Gastroesophageal sphincter (tissue), 4 donors: ENCODE measurements around the gene RILP. TPM values are rescaled to one million over a fixed set of nuclear protein-coding genes. Genes with fewer than 3 reads are reported as not detected.

Experiments used
- ATAC-seq: fragments of 150-250 bp; one replicate; pipeline ENCODE4 v1.9.1; 2016; ENCODE audit warnings: mild to moderate bottlenecking, moderate library complexity
- H3K27ac ChIP-seq, 4 donors: fragments of 200-600 bp; sonication (generic) in 3 of 4; 1 replicate in 3 of 4; 2 replicates in 1 of 4; pipeline ENCODE4 v1.5.1; 2016 to 2019
- H3K27me3 ChIP-seq: fragments of 200-600 bp; sonication (generic); one replicate; pipeline ENCODE4 v1.5.1; 2019
- H3K36me3 ChIP-seq, 2 donors: fragments of 200-600 bp; sonication (generic); one replicate each; pipeline ENCODE4 v1.5.1; 2019; ENCODE audit warnings: control low read depth in 1 of 2
- H3K4me1 ChIP-seq, 3 donors: fragments of 200-600 bp; sonication (generic); 1 replicate in 2 of 3; 2 replicates in 1 of 3; pipeline ENCODE4 v1.5.1; 2016 to 2019; ENCODE audit warnings: control low read depth in 2 of 3
- H3K4me3 ChIP-seq, 2 donors: fragments of 200-600 bp; sonication (generic); one replicate each; pipeline ENCODE4 v1.5.1; 2019; ENCODE audit warnings: mild to moderate bottlenecking in 1 of 2, moderate library complexity in 1 of 2
- H3K9me3 ChIP-seq, 3 donors: fragments of 200-600 bp; sonication (generic); one replicate each; pipeline ENCODE4 v1.5.1; 2017 to 2019; ENCODE audit warnings: control low read depth in 2 of 3
- CTCF ChIP-seq, 4 experiments: fragments of 200-600 bp in 2 of 4; fragments of 450-650 bp in 2 of 4; sonication (generic) in 1 of 4; IDR thresholded peaks; one replicate each; pipeline ENCODE4 v1.5.1; 2017 to 2019; ENCODE audit warnings: antibody characterized with exemption in 4 of 4, mild to moderate bottlenecking in 2 of 4, moderate library complexity in 2 of 4
- EP300 ChIP-seq: sonication (generic); formaldehyde crosslinking; IDR thresholded peaks from one replicate; pipeline ENCODE4 v1.6.1; 2017; ENCODE audit warnings: antibody characterized with exemption, mild to moderate bottlenecking
- POLR2A ChIP-seq, 2 donors: fragments of 450-650 bp; IDR thresholded peaks; one replicate each; pipeline ENCODE4 v1.6.1; 2017; ENCODE audit warnings: antibody characterized with exemption in 2 of 2, mild to moderate bottlenecking in 2 of 2, moderate library complexity in 1 of 2
- POLR2AphosphoS5 ChIP-seq: sonication (generic); formaldehyde crosslinking; IDR thresholded peaks from one replicate; pipeline ENCODE4 v1.6.1; 2017; ENCODE audit warnings: antibody characterized with exemption
- WGBS, 2 donors: methylation state at CpG; one replicate each; pipeline ENCODE4 v1.1.5; 2018; ENCODE audit warnings: low coverage in 1 of 2; 5-methylcytosine and 5-hydroxymethylcytosine counted together
- total RNA-seq, 4 donors: library from RNA; depleted of rRNA; stranded (reverse); fragments of >200 nt; gene quantifications; one replicate each; pipeline ENCODE4 v1.1.0, GENCODE V29; 2016

Gene RILP
- total RNA-seq, 4 donors from 2014 or later = 17.4 to 33.4 (median 22.2) TPM

- H3K9me3 ChIP-seq = no peaks in the 10 kb centered on the region
- ATAC-seq = no peak
- no peak overlapping the region for H3K27ac ChIP-seq
- 0 to 66% methylated on average over 1 to 5 of the region's 15 CpGs for WGBS, 2 donors
- no peaks in the 10 kb centered on the region for H3K4me1 ChIP-seq
- H3K27me3 ChIP-seq = no peaks in the 10 kb centered on the region
- no peak overlapping the region for H3K4me3 ChIP-seq
- TF ChIP-seq EP300 = no peak
- no peak for TF ChIP-seq CTCF (IDR thresholded peaks at IDR 0.05)
- no peak for TF ChIP-seq POLR2AphosphoS5
- no peak for TF ChIP-seq POLR2A (IDR thresholded peaks at IDR 0.05)
- H3K36me3 ChIP-seq = peaks cover 0 to 28% of the 10 kb centered on the region in 2 donors
These were observed 12.9 kb downstream of the RILP start for GRCh38 chr17:1636732-1637285.

- TF ChIP-seq CTCF (IDR thresholded peaks at IDR 0.05) (no peak), POLR2AphosphoS5 (no peak), EP300 (no peak), POLR2A (IDR thresholded peaks at IDR 0.05) (no peak)
- Histone ChIP-seq H3K4me3 (no peak overlapping the region), H3K9me3 (no peaks in the 10 kb centered on the region), H3K27ac (no peak overlapping the region), H3K4me1 (no peaks in the 10 kb centered on the region), H3K27me3 (no peaks in the 10 kb centered on the region), H3K36me3 (peaks cover 0 to 28% of the 10 kb centered on the region in 2 donors)
- ATAC-seq = no peak
- WGBS, 2 donors = 78 to 80% methylated on average over 3 to 6 of the region's 10 CpGs
These were observed 13.8 kb downstream of the RILP start for GRCh38 chr17:1635675-1636465.

GRCh38 chr17:1634841-1635650 is 14.6 kb downstream of the RILP start:
- Histone ChIP-seq H3K27ac (no peak overlapping the region), H3K36me3 (peaks cover 0 to 28% of the 10 kb centered on the region in 2 donors)
- TF ChIP-seq EP300 = no peak

GRCh38 chr17:1630662-1631061 is 19.0 kb downstream of the RILP start:
- Histone ChIP-seq H3K27ac (no peak overlapping the region), H3K4me3 (no peak overlapping the region), H3K4me1 (peaks cover 0 to 36% (median 9%) of the 10 kb centered on the region in 3 donors), H3K9me3 (no peaks in the 10 kb centered on the region), H3K36me3 (peaks cover 0 to 12% of the 10 kb centered on the region in 2 donors), H3K27me3 (no peaks in the 10 kb centered on the region)
- 67 to 71% methylated on average over 3 to 4 of the region's 4 CpGs for WGBS, 2 donors
- TF ChIP-seq CTCF (IDR thresholded peaks at IDR 0.05) (no peak), POLR2AphosphoS5 (no peak), EP300 (no peak), POLR2A (IDR thresholded peaks at IDR 0.05) (no peak)
- ATAC-seq = no peak

More at GRCh38 chr17:1634841-1635650, 14.6 kb downstream of the RILP start:
- peaks cover 0 to 2% (median 0%) of the 10 kb centered on the region in 3 donors for H3K4me1 ChIP-seq
- H3K27me3 ChIP-seq = no peaks in the 10 kb centered on the region
- H3K9me3 ChIP-seq = no peaks in the 10 kb centered on the region
- WGBS, 2 donors = 100% methylated on average over 1 of the region's 45 CpGs; no CpG with 5 or more reads in 1 of the 2 donors
- H3K4me3 ChIP-seq = no peak overlapping the region
- ATAC-seq = no peak
